Measurements from ENCODE around the gene PCSK2. TPM values are rescaled to one million over a fixed set of nuclear protein-coding genes. Genes with fewer than 3 reads are reported as not detected.

Gene PCSK2
- total and polyA plus RNA-seq, 2 of the 8 experiments (the other 6 are each of a cell fraction or from before 2014, with no cell fraction given): 1.9 to 4.2 TPM

DNA sequence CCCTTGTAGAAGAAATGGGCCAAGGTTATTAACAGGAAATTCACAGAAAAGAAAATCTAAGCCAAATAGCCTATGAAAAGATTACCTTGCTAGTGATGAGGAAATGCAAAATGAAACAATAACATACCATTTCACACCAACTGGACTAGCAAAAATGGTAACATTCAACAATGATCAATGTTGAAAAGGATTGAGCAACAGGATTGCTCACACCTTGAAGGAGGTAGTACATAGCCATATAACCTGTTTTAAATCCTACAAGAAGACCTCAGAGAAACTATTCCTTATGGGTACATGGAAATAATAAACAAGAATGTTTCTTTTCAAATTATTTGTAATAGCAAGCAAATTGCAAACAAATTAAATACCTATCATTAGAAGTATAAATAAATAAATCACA is 196.9 kb downstream of the PCSK2 start (continued):
- TF ChIP-seq SP2 (IDR thresholded peaks at IDR 0.05; ENCODE audit: low read length): no peak
- TF ChIP-seq KDM5A (IDR thresholded peaks at IDR 0.05; ENCODE audit: low read length): no peak
- TF ChIP-seq RFX5 (IDR thresholded peaks at IDR 0.05; ENCODE audit: borderline replicate concordance, low read depth, low read length): no peak
- TF ChIP-seq SP1 (IDR thresholded peaks at IDR 0.05; ENCODE audit: low read depth, low read length): no peak
- TF ChIP-seq RNF2 (IDR thresholded peaks at IDR 0.05; ENCODE audit: borderline replicate concordance, low read depth, low read length, missing control alignments, poor library complexity, severe bottlenecking): no peak
- TF ChIP-seq BCL11A (IDR thresholded peaks at IDR 0.05; ENCODE audit: low read depth in 2 of 2, low read length in 2 of 2): no peak
- no peak for TF ChIP-seq FOSL1 (IDR thresholded peaks at IDR 0.05; ENCODE audit: insufficient read depth, low read depth, low read length)
- TF ChIP-seq, protein P1, sequence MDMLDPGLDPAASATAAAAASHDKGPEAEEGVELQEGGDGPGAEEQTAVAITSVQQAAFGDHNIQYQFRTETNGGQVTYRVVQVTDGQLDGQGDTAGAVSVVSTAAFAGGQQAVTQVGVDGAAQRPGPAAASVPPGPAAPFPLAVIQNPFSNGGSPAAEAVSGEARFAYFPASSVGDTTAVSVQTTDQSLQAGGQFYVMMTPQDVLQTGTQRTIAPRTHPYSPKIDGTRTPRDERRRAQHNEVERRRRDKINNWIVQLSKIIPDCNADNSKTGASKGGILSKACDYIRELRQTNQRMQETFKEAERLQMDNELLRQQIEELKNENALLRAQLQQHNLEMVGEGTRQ (IDR thresholded peaks at IDR 0.05; ENCODE audit: low read length): no peak

All from H1 (cell line).